Measurements from ENCODE around the gene RNF5. TPM values are rescaled to one million over a fixed set of nuclear protein-coding genes. Genes with fewer than 3 reads are reported as not detected.
"Not testable (repeated sequence)": the region's sequence is repeated elsewhere in the genome, so short reads cannot be mapped to it uniquely, and the experiment has no call there.

RNF5 gene
- total RNA-seq, 1 donor from 2014 or later = 78.1 TPM

DNA sequence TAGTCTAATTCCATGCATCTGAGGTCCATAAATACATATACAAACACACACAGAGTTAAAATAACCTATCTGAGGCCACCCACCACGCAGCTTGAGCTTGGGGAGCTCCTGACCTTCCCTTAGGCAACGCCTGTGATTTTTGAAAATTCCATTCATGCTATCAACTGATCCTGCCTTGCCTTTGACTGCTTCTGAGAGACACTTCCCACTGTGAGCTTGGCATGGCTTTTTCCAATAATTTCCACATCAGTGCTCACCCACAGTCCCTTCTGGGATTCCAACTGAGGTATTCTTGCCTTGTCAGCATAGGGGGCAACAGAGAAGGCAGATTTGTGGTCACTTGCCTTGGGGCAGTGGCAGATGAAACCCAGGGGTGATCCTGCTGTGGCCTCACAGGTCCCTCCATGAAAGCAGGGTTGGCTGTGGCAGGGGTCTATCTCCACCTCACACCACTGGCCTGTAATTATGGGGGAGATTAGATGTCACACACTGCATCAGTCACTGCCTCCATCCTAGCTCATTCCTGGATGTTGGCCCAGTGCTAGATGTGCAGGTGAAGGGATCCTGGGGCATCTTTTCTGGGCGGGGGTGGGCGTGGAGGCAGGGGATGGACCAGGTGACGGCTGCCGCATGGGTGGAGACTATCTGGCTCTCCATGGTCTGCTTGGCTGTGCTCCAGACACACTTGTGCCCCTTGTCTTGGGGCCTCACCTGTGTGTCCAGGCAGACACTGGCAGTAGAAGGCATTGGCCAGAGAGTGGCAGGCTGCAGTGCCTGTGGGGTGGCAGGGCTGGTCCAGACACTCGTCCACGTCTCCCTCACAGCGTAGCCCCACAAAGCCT lies 25.4 kb downstream of the RNF5 start:
- DNase-seq (ENCODE audit: low read depth) = no peak

- DNase-seq (ENCODE audit: low read depth) = no peak
These were observed 26.1 kb downstream of the RNF5 start for GRCh38 chr6:32204268-32204715.

- no peak for DNase-seq (ENCODE audit: low read depth)
These were observed 30.8 kb downstream of the RNF5 start for GRCh38 chr6:32208996-32209395.

DNA sequence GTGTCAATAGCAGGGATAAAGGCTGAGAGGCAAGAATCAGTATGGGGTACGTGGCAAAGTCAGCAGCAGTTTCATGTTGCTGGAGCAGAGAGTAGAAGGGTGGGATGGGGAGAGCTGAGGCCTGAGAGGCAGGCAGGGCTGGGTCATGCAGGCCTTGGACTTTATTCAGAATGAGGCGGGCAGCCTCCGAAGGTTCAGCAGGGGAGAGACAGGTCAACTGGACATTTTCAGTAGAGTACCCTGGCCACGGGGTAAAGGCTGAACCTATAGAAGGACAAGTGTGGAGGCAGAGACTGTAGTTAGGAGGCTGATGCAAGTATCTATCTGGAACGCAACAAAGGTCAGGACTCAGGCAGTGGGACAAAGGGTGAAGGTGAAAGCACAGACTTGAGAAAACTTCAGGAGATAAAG lies 32.0 kb downstream of the RNF5 start:
- no peak for DNase-seq (ENCODE audit: low read depth)

DNA sequence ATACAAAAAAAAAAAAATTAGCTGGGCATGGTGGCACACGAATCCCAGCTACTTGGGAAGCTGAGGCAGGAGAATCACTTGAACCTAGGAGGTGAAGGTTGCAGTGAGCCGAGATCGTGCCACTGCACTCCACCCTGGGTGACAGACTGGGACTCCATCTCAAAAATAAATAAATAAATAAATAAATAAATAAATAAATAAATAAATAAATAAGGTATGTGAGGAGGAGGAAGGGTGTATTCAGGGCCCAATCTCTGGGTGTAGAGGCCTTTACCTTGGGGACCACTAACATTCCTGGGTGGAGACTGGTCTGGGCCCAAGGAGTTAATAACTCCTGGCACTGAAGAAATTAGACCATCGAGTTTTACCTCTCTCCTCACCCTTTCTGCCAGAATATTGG lies 33.2 kb downstream of the RNF5 start:
- DNase-seq (ENCODE audit: low read depth) = not testable (repeated sequence)

GRCh38 chr6:32212076-32212760 lies 34.0 kb downstream of the RNF5 start:
- no peak for DNase-seq (ENCODE audit: low read depth)

- DNase-seq (ENCODE audit: low read depth) = no peak
These were observed 35.4 kb downstream of the RNF5 start for GRCh38 chr6:32213649-32214048.

DNA sequence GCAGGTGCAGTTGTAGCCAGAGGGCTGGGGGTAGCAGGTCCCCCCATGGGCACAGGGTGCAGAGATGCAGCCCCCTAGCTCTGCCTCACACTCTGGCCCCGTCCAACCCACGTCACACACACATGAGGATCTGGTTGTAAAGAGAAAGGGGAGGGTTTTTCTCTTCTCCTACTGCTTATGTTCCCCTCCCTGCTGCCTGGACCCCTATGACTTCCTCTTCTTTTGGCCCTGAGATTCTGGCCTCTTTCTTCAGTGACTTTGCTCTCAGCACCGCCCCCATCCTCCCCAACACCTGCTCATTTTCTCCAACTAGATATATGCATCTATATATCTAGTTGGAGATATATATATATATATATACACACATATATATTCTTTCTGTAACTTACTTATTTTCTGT lies 35.9 kb downstream of the RNF5 start:
- no peak for DNase-seq (ENCODE audit: low read depth)

GRCh38 chr6:32215617-32216016 lies 37.4 kb downstream of the RNF5 start:
- no peak for DNase-seq (ENCODE audit: low read depth)

DNA sequence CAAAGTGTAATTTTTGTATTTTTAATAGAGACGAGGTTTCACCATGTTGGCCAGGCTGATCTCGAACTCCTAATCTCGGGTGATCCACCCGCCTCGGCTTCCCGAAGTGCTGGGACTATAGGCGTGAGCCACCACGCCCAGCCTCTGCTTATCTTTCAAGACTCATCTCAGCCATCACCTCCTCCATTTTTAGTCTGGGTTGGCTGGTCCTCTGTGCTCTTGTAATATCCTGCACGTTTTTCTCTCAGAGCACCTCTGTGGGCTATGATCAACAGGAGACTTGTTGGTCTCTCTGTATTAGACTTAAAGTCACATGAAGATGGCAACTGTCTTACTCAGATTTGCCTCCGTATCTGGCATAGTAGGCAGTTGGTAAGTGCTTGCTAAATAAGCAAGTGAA lies 38.1 kb downstream of the RNF5 start:
- no peak for DNase-seq (ENCODE audit: low read depth)

DNA sequence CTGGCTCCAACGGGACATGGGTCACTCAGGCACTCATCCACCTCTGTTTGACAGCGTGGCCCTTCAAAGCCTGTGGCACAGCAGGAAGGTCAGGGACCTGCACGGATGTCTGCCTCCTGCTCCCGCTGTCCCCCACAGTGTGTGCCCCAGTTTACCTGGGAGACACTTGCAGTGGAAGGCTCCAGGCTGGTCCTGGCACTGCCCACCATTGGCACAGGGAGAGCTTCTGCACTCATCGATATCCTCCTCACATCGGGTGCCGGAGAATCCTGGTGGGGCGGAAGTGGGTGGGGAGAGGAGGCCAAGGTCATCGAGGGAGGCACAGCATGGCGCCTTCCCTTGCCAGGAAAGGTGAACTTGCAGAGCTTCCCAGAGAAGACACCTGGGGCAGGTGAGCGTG lies 38.8 kb downstream of the RNF5 start:
- DNase-seq (ENCODE audit: low read depth) = no peak

DNA sequence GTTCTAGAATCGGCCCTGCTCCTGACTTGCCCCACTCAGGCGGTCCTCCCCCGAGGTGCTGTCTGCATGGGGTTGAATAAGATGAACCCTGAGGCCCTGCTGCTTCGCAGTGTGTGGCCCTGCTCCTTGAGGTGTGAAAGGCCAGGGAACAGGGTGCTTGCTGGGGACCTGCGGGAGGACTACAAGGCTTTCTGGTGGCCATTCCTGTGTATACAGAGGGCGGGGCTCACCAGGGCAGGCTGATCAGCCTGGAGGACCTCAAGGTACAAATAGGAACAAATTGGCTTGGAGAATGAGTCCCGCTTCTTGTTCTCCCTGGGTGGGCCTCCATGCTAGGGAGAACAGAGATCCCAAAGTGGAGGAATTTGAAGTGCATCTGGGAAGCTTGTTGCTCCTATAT lies 40.0 kb downstream of the RNF5 start:
- no peak for DNase-seq (ENCODE audit: low read depth)

DNA sequence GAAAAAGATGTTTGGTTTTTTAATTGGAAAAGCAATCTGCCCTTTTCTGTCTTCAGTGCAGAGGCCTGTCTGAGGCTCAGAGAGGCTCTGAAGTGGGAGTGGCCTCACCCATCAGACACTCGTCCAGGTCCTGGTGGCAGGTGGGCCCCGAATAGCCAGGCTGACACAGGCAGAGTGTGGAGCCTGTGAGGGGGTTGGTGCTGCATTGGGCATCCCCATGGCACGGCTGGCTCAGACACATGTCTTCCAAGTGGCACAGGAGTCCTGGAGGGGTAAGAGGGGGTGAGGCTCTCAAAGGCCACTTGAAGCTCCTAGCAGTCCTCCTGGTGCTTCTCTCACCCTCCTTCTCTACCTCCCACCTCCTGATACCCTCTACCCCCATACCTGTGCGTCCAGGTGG lies 41.8 kb downstream of the RNF5 start:
- DNase-seq (ENCODE audit: low read depth) = no peak

DNA sequence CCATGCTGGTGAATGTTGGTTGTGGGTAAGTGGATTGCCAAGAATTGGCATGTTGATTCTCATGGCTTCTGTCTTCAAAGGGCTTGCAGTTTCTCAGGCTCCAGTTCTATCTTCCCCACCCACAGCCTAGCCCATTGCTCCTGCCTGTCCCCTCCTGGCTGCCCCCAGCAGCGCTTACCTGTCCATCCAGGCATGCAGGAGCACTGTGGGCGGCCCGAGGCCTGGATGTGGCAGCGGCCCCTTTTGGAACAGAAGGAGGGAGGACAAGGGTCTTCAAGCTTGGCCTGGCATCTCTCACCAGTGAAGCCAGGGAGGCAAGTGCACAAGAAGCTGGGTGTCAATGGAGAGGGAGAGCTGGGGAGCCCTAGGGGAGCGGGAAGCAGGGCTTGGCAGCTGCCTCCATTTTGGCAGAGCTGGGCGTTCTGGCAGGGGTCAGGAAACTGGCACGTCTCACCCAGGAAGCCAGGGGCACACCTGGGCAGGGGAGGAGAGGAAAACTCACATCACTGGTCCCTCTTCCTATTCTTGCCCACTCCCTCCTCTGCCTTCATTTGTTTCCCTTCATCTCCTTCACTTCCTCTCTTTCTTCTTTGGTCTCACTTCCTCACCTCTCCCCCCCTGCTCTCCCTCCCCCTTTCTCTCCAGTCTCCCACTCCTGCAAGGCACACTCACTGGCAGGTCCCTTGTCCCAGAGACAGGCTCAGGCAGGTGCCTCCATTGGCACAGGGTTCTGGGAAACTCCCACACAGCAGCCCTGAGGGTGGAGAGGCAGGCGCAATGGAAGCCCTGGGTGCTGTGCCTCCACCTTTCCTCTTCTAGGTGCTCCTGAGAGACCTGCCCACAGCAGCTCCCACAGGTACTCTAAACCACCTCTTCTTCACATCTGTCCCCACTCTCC lies 44.4 kb downstream of the RNF5 start:
- DNase-seq (ENCODE audit: low read depth) = no peak

DNA sequence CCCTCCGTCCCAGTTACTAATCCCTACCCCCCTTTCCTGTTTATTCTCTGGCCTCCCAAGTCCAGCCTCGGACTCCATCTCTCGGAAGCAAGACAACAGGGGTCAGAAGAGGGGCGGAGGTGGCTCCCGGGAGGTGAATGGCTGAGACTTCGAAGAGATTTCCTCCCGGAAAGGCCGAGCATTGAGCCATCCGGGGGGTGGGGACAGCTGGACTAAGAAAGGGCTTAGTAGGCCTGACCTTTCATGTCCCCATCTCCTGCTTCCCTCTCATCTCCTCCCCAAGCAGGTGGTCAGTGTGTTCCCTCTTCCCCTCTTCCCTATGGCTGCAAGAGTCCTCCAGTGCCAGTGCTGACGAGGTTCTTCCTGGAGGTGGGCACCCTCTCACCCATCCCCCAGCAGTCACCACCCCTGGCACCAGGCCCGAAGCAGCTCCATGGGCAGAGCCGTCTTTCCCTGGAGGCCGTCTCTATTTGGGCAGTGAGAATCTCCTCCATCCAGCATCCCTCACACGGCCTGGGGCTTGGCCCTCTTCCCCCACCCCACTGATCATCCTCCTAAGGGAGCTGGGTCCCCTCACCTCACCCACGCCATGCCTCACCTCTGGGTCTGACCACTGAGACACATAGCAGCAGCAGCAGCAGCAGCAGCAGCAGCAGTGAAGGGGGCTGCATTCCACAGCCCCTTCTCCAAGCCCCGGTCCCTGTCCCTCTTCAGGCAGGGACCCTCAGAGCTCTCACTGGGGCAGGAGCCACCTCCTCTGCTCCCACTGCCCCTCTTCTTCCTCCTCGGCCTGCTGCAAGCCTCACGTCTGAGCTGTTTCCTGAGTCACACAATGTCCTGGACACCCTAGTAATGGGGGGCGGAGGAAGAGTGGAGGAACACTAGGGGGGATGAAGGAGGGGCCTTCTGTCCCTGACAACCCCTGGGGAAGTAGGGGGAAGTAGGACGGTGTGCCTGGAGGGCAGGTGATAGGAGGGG lies 45.3 kb downstream of the RNF5 start, which contains the start of gene NOTCH4:
TSS of gene NOTCH4 (minus strand) at position 810 of the 978 bp plus-strand sequence. CDS start at position 671, 139 bp downstream.
- no peak for DNase-seq (ENCODE audit: low read depth)

DNA sequence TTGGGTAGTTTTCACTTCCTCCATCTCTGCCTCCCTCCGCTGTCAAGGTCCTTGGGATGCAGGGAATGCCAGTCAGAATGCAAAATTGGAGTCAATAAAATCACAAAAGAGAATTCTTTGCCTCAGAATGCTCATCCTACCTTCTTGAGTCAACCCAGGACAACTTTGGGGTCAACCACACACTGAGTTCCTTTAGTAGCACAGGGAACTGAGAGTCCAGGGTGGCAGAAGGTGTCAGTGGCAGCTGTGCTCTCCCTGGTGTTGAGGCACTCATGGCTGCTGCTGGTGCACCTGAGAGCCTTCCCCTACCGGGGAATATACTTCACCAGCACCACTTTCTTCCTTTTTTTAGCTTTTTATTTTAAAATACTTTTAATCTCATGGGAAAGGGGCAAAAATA lies 46.5 kb downstream of the RNF5 start:
- DNase-seq (ENCODE audit: low read depth) = no peak

GRCh38 chr6:32226434-32226833 lies 48.2 kb downstream of the RNF5 start:
- no peak for DNase-seq (ENCODE audit: low read depth)
